Renal cortex interstitium (tissue), 15 donors: ENCODE measurements around the gene EXOC3L4. TPM values are rescaled to one million over a fixed set of nuclear protein-coding genes. Genes with fewer than 3 reads are reported as not detected.
"Not testable (repeated sequence)": the region's sequence is repeated elsewhere in the genome, so short reads cannot be mapped to it uniquely, and the experiment has no call there.

Experiments used
- DNase-seq, 11 donors: peaks; one replicate each; pipeline ENCODE4 v3.0.0-alpha.2; 2013; ENCODE audit warnings: low read depth in 9 of 11, low spot score in 4 of 11; ENCODE audit errors: extremely low read depth in 1 of 11
- long read RNA-seq, 16 experiments: transcript quantifications; one replicate each; lab custom pipeline, GENCODE V29; 2026
- polyA plus RNA-seq, 3 donors: library from polyadenylated mRNA; unstranded; fragments of 120-200 nt; gene quantifications; one replicate each; pipeline ENCODE4 v1.2.1, GENCODE V29; 2013; ENCODE audit not compliant: insufficient read length in 3 of 3

Gene EXOC3L4
- polyA plus RNA-seq: 1 to 10 TPM; 2.4 to 8.7 (median 4.5) TPM
- long read RNA-seq, donor 1: 0 reads
- long read RNA-seq, donor 2: 0 reads
- long read RNA-seq, donor 3: 0 reads
- long read RNA-seq, donor 4: 0 reads
- long read RNA-seq, donor 5: 0 reads
- long read RNA-seq, donor 6: 0 reads
- long read RNA-seq, donor 7: 0 reads
- long read RNA-seq, donor 8: 0 reads
- long read RNA-seq, donor 9: 0 reads
- long read RNA-seq, donor 10: 0 reads
- long read RNA-seq, donor 11: 0 reads
- long read RNA-seq, donor 12: 0 reads
- long read RNA-seq, donor 13: 0 reads
- long read RNA-seq, donor 14: 0 reads
- long read RNA-seq, donor 15: 0 reads
- long read RNA-seq, donor 16: 0 reads

DNA sequence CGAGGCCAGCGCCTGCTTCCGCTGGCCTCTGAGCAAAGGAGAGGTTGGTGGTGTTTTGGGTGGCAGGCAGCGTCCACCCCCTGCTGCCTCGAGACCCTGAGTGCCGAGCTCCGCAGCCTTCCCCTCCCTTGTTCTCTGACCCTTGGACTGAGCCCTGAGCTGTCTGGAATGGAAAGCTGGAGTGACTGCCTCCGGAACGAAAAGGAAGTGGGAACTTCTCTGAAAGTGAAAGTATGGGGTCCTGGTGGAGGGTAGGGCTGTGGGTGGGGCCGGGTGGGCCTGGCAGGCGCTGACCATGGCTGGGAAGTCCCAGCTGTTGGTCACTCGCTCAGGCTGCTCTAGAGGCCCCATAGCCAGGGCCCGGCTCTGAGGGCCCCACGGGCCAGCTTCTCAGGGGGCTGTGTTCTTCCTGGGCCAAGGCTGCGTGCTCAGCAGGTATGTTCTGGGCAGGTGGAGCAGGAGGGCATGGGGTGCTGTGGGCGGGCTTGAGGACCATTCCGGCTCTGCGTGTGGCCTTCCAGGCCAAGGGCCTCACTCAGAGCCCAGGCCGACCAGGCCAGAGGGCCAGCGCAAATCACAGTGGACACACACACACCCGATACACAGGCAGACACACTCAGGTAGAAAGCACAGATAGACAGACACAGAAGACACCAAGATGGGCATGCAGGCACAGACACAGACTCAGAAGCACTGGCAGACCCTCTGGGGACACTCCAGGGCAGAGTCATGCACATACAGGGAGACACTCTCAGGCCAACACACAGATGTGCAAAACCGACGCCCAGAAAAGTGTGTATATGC is at the start of gene EXOC3L4:
EXOC3L4 (plus strand) TSS at position 320 of the 804 bp plus-strand sequence. CDS start 5,495 bp downstream, outside the sequence.
- no peak for DNase-seq

DNA sequence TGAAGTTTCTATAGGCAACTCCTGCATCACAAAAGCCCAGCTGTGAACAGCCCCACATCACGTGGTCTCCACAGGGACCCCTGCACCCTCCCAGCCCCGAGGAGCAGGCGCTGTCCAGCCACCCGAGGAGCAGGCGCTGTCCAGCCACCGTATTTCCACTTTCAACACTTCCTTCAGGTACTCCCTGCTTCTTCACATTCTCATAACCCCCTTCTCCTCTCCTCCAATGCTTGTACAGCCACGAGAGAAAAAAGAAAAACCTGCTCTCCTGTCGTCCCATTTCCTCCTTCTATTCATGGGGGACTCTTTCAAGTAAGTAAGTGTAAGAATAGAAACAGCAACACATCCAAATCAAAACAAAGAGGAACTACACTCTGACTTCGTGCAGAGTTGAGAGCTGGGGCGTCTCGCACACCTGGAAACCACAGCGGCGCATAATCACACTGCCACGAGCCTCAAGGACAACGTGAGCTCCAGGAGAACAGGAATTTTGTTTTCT is 49.1 kb upstream of the EXOC3L4 start:
- no peak for DNase-seq

DNA sequence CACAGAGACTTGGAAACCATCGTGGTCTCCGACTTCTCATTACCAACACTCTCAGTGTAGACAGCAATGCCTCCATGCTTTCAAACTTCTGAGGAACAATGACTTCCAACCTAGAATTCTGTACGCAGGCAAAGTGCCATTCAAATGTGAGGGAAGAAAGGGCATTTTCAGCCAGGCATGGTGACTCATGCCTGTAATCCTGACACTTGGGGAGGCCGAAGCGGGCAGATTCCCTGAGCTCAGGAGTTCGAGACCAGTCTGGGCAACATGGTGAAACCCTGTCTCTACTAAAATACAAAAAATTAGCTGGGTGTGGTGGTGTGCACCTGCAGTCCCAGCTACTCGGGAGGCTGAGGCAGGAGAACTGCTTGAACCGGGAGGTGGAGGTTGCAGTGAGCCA is 47.1 kb upstream of the EXOC3L4 start:
- not testable (repeated sequence) for DNase-seq

DNA sequence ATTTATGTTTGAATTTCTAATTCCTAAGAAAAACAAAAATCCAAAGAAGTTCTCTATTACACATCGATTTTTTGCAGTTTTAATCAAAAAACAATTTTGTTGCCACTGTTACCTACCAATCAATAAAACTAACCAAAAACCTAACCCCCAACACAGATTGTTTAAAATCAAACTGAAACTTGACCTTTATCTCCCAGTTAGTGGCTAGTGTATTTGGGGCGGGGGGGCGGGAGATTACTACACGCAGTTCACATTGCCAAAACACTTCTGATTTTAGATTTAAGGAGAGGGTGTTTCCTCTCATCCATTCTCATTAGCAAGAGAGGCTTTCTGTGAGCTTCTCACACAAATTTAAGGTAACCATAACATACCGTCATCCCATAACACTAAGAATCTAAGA is 43.6 kb upstream of the EXOC3L4 start:
- no peak for DNase-seq

DNA sequence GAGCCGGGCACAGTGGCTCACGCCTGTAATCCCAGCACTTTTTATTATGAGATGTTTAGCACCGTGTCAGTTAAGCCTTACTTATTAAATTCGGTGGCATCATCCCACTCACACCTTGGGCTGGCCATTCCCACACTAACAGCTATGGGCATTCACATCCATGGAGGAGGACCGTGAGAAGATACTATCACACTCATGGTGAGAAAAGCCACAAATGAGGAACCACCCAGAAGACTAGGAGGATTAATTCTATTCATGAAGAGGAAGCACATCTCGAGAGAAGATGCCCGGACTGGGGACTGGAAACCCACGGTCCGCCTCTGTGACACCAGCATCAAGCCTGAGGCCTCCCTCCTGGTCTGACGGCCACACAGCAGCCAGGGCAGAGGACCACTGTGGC is 42.1 kb upstream of the EXOC3L4 start:
- DNase-seq: no peak

DNA sequence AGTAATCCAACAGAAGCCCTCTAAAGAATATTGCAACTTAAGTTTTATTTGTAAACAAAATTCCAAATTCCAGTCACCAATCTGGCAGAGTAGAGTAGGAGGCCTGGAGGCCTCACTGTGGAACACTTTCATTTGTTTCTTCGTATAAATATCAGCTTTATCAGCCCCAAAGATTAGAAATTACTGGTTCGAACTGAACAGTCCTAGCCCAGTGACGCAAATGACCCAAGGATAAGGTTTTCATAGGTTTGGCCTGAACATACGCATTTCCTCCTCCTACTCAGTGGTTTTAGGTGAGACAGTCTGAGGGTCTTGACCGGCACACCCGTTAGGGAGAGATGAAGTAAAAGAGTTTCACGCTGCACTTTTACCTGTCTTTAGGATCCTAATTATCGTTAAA is 38.8 kb upstream of the EXOC3L4 start:
- no peak for DNase-seq

DNA sequence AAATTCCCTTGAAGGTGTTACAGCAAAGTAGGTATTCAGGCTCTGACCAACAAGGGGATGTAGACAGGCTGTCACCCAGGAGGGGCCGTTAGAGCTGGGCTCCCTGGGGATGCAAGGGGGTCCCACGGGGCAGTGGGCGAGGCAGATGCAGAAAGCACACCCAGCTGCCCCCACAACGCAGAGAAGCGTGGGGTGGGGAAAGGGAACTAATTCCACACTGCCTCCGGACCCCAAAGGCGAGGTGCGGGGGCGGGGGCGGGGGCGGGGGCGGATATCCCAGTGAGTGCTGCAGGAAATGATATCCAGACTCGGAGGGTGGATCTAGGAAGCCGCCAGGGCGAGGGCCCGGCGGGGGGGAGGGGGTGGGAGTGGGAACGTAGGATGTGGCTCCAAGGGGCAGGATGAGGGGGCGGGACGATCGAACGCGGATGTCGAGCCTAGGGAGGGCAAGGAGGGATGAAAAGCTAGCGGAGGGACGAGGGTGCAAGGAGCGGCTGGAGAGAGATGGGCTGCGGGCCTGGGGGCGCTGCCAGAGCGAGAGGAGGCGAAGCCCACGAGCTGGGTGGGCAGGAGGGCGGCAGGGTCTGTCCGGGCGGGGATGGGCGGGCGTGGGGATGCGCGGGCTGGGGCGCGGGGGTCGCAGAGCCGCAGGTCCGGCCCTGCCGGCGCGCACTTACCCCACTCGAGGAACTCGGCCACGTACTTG is 38.0 kb upstream of the EXOC3L4 start:
- peak in 4 of 11 donors; percentile 56 to 68 (median 62) for DNase-seq

DNA sequence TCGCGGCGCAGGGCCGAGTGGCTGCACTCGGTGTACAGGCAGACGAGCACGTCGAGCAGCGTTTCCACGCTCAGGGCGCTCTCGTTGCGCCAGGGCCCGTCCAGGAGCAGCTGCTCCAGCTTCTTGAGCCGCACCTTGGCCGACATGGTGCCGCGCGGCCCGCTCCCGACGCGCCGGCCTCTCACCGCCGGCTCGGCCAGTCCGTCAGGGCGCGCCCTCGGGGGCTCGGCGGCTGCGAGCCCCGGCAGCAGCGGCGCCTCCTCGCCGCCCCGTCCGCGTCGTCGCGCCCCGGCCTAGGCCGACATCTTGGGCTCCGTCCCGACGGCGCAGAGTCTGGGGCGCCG is 37.5 kb upstream of the EXOC3L4 start:
- DNase-seq: no peak

DNA sequence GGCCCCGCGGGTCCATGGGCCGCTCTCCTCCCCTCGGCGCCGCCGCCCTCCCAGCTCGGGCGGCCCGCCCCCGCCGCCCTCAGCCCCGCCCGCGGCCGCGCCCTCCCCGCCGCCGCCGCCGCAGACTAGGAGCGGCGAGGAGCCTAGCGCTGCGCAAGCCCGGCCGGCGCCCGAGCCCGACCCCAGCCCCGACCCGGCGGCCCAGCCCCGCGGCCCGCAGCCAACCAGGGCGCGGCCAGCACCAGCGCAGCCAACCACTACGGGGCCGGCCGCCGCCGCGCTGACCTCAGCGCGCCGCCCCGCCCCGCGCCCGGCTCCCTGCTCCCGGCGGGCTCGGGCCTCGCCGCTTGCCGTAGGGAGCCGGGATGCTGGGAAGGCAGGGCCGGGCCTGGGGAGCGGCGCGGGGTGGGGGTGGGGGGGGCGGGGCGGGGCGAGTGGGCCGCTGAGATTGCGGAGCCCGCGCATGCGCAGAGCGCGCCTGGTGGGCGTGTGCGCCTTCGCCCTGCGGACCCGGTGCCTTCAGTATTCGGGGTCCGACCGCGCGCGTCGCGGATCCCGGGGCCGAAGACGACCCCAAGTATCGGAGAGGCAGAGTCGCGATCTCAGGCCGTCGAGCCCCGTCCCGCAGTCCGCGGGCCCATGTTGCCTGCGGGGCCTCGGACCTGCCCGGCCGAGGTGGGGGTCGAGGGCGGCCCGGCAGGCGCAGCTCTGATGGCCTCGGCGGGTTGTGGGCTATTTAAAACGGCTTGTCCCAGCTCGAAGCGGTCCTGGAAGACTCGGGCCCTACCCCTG is 37.0 kb upstream of the EXOC3L4 start, which contains the start of gene CDC42BPB:
CDC42BPB (minus strand) TSS at position 178 of the 792 bp plus-strand sequence. CDS start 376 bp downstream, outside the sequence.
- DNase-seq: peak; percentile 66 to 92 (median 85)

DNA sequence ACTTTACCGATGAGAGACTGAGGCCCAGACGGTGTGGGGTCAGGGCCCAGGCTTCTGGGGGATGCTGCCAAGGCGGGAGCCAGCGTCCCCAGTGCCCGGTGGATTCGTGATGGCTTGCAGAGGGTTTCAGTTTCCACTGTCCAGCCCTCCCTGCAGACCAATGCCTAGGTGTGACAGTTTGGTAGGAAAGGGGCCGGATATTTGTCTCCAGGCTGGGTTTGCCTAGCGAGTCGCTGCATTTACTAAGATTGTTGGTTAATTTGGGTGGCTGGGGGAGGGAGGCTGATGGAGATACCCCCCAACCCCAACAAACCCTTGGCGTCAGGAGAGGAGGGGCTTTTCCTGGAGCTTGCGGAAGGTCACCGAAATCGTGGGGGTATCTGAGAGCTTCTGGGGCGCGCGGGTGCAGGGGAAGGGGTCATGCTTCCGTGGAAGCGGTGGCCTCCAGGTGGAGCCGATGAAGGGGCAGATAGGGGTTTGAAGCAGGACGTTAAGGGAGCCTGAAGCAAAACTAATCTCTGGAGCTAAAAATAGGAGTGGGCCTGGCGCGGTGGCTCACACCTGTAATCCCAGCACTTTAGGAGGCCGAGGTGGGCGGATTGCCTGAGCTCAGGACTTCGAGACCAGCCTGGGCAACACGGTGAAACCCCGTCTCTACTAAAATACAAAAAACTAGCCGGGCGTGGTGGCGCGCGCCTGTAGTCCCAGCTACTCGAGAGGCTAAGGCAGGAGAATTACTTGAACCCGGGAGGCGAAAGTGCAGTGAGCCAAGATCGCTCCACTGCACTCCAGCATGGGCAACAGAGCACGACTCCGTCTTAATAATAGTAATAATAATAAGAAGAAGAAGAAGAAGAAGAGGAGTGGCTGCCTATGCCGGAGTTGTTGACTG is 36.1 kb upstream of the EXOC3L4 start:
- DNase-seq: no peak

DNA sequence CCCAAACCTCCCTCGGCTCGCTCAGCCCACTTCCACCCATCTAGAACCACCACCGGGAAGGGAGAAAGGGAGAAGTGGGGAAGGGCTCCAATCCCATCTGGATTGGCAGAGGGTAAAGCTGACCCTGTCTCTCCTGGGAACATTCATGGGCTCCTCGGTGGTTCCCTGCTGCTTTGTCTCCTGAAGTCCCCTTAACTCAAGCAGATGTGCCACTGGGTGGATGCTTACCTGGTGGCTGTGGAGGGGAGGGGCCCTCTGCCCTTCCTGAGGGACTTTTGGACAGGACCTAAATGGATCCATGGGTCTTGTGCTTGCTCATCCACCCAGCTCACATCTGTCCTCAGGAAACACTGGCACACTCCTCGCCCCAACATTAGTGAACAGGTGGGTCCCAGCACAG is 35.0 kb upstream of the EXOC3L4 start:
- no peak for DNase-seq

DNA sequence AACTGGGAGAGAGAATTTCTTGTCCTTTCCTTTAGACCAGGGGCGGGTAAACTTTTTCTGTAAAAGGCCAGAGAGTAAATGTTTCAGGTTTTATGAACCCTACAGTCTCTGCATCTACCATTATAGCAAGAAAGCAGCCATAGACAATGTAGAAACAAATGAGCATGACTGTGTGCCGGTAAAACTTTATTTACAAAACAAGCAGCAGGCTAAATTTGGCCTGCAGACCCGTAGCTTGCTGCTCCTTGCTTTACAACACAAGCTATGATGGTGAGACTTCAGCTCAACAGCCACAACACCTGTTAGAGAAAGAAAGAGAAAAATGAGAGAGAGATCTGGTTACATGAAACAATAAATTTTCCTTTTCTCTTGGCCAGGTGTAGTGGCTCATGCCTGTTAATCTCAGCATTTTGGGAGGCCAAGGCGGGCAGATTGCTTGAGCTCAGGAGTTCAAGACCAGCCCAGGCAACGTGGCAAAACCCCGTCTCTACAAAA is 33.0 kb upstream of the EXOC3L4 start:
- no peak for DNase-seq

DNA sequence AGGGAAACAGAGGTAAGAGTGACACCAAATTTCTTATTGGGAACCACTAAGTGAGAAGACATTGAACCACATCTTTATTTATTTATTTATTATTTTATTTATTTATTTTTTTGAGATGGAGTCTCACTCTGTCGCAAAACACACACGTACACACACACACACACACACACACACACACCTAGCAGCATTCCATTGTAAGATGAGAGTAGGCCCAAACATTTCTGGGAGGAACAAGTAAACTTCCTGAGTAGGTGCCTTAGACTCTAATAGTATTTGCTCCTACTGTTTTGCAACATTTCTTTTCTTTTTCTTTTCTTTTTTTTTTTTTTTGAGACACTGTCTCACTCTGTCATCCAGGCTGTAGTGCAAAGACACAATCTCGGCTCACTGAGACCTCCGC is 30.1 kb upstream of the EXOC3L4 start:
- DNase-seq: no peak

DNA sequence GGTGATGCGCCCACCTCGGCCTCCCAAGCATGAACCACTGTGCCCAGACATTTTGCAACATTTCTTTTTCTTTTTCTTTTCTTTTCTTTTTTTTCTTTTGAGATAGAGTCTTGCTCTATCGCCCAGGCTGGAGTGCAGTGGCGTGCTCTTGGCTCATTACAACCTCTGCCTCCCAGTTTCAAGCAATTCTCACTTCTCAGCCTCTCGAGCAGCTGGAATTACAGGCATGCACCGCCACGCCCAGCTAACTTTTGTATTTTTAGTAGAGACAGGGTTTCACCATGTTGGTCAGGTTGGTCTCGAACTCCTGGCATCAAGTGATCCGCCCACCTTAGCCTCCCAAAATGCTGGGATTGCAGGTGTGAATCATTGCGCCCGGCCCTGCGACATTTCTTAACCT is 29.5 kb upstream of the EXOC3L4 start:
- no peak for DNase-seq

DNA sequence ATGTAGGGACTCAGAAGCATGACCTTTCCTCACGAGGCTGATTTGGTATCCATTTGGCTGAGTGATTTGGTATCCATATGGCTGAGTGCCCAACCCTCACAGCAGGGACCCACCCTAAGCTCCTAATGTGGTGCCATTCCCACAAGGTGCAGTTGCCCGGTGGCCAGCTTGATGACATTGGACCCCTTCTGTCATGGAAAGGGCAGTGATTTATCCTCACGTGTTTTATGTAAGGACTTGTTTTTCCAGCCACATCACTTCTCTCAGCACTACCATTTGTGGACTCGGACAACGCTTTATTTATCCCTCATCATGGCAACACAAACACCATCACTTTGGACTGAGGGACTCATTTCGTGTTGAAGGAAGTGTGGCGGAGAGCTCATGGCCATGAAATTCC is 28.7 kb upstream of the EXOC3L4 start:
- DNase-seq: no peak

DNA sequence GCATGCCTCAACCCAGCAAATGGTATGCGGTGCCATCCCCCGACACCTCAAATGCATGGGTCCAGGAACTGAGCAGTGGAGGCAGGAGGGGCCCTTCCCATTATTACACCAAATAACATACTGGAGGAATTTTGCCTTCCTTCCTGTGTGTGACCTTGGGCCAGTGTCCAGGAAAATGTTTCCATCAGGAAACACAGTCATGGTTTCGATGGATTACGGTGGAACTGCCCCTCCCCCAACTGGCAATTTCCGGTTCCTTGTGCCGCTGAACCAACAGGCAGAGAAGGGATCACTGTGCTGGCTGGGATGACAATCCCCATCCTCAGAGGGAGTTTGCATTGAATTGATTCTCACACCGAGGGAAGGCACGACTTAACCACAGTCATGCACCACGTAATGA is 28.1 kb upstream of the EXOC3L4 start:
- no peak for DNase-seq

DNA sequence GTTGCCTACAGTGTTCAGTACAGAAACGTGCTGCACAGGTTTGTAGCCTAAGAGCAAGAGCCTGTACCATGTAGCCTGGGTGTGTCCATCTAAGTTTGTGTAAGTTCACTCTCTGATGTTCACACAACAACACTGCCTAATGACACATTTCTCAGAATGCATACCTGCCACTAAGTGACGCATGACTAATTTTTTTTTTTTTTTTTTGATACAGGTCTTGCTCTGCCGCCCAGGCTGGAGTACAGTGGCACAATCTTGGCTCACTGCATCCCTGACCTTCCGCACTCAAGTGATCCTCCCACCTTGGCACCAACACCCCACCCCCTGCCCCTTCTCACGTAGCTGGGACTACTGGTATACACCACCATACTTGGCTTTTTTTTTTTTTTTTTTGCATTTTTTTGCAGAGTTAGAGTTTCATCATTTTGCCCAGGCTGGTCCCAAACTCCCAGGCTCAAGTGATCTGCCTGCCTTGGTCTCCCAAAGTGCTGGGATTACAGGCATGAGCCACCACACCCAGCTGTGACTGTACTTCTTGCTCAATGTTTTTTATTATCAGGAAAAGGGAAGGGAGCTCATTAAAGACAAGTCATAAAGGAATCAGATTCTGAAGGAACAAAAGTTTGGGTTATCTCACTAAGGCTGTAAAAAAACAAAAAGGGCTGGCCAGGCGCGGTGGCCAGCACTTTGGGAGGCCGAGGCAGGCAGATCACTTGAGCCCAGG is 27.1 kb upstream of the EXOC3L4 start:
- no peak for DNase-seq
